Measurements from ENCODE around the gene SPATA9. TPM values are rescaled to one million over a fixed set of nuclear protein-coding genes. Genes with fewer than 3 reads are reported as not detected.
A peak's percentile ranks its signal among the peaks of the same experiment; 100 is the strongest.
"Not testable (repeated sequence)": the region's sequence is repeated elsewhere in the genome, so short reads cannot be mapped to it uniquely, and the experiment has no call there.

The SPATA9 gene
- total RNA-seq, 1 donor from 2014 or later, result 1.7 TPM

DNA sequence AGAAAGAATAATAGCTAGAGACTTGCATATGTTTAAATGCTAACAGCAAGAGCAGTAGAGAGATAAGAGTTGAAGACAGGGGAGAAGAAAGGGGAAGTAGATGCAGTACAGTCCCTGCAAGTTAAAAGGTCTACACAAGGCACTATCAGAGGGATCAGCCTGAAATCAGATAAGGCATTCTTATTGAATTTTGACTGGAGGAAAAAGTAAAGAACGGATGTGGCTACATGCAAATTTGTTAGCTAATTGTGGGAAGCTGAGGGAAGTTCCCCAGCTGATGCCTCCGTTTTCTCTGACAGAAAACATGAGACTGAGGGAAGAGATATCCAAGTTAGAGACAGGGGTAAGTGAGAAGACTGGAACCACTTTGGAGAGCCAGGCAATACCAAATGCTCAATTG lies 35.4 kb upstream of the SPATA9 start:
- no peak for DNase-seq (ENCODE audit: low read depth)

DNA sequence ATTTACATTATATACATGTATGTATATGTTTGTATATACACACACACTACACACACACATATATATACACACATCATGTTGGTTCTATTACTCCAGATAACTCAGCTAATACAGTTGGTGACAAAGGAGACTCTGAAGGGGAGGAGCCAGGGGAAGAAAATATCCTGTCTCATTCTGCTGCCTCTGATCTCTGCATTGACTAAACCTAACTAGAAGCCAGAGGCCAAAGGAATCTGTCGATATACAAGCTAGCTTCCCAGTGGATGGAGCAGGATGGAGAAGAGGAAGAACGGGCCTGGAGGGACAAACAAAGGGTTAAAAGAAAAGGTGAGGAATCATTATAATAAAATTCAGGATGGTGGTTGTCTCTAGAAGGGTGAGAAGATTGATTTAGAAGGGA lies 34.6 kb upstream of the SPATA9 start:
- no peak for DNase-seq (ENCODE audit: low read depth)

DNA sequence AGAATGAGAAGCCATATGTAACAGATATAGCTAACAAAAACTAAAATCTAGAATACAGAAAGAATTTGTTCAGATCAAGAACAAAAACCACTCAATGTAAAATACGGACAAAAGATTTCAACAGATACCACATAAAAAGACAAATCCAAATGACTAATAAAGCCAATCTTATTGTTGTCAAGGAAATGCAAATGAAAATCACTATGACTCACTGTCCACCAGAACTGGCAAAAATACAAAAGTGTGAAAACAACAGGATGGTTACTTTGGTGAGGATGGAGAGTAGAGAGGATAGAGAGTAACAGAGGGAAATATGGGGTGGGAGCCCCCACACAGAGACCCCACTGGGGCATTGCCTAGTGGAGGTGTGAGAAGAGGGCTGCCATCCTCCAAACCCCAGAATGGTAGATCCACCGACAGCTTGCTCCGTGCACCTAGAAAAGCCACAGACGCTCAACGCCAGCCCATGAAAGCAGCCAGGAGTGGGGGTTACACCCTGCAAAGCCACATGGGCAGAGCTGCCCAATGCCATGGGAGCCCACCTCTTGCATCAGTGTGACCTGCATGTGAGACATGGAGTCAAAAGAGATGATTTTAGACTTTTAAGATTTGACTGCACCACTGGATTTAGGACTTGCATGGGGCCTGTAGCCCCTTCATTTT lies 33.1 kb upstream of the SPATA9 start:
- peak; percentile 49 for DNase-seq (ENCODE audit: low read depth)

DNA sequence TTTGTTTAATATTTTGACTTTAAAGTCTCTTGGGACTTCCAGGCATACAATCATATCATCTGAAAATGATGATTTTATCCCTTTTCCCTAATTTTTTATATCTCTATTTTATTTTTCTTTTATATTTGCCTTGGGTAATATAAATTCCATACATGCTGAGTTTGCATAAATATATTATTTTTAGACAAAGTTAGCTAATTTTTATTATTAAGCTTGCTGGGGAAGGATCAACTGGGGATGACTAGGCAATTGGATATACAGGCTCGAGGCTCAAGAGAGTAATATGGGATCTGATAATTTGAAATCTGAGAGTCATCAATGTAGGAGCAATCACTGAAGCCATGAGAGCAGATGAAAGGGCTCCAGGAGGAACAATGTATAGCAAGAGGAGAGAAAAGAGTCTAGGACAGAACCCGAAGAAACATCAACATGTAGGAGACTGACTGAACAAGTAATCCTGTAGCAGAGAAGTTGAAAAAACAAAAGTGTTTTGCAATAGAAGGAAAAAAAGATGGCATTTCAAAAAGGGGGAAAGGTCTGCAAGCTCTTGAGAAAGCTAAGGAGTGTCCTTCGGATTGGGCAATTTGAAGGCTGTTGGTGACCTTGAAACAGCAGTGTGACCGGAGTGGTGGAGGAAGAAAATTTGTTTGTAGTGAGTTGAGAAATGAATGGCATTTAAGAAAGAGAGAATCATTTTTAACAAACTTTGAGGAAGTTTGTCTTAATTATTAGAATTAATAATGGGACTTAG lies 31.3 kb upstream of the SPATA9 start:
- DNase-seq (ENCODE audit: low read depth), result no peak

DNA sequence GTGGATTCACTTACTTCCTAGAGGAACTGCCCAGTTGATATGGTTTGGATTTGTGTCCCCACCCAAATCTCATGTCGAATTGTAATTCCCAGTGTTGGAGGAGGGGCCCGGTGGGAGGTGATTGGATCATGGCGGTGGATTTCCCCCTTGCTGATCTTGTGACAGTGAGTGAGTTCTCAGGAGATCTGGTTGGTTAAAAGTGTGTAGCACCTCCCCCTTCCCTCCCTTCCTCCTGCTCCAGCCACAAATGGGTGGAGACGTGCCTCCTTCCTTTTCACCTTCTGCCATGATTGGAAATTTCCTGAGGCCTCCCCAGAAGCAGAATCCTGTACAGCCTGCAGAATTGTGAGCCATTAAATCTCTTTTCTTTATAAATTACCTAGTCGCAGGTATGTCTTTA lies 30.5 kb upstream of the SPATA9 start:
- DNase-seq (ENCODE audit: low read depth), result not testable (repeated sequence)

GRCh38 chr5:95712347-95712958 lies 29.7 kb upstream of the SPATA9 start:
- peak; percentile 91 for DNase-seq (ENCODE audit: low read depth)

- DNase-seq (ENCODE audit: low read depth), result no peak
Observed at GRCh38 chr5:95711501-95712346, 28.9 kb upstream of the SPATA9 start.

DNA sequence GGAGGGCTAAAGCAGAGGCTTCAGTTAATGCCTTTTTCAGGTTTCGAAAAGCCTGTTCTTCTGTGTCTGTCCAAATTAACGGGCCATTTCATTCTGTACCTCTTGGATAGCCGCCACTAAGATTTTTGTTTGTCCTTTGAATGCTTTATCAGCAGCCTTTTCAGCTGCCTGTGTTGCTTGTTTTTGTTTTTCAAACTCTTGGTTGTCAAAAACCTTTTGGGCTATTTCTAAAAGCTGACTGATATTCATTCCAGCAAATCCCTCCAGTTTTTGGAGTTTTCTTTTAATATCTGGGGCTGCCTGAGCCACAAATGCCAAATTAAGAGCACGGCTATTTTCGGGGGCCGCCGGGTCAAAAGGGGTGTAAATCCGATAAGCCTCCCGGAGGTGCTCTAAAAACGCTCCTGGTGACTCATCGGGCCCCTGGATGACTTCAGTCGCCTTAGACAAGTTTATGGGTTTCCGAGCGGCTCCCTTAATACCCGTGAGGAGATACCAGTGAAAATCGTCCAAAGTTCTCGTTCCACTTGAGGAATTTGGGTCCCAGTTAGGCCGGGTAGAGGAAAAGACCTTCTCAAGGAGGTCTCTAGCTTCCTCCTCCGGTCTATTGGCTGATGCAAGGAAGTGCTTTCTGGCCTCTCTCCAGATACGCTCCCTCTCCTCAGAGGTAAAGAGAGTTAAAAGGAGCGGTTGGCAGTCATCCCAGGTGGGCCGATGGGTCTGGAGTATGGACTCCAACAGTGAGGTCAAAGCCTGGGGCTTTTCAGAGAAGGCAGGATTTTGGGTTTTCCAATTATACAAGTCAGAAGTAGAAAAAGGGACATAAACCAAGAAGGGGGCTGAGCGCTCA lies 28.1 kb upstream of the SPATA9 start:
- not testable (repeated sequence) for DNase-seq (ENCODE audit: low read depth)

GRCh38 chr5:95709967-95710650 lies 27.3 kb upstream of the SPATA9 start:
- DNase-seq (ENCODE audit: low read depth), result peak; percentile 22

- no peak for DNase-seq (ENCODE audit: low read depth)
Observed at GRCh38 chr5:95708876-95709275, 26.1 kb upstream of the SPATA9 start.

DNA sequence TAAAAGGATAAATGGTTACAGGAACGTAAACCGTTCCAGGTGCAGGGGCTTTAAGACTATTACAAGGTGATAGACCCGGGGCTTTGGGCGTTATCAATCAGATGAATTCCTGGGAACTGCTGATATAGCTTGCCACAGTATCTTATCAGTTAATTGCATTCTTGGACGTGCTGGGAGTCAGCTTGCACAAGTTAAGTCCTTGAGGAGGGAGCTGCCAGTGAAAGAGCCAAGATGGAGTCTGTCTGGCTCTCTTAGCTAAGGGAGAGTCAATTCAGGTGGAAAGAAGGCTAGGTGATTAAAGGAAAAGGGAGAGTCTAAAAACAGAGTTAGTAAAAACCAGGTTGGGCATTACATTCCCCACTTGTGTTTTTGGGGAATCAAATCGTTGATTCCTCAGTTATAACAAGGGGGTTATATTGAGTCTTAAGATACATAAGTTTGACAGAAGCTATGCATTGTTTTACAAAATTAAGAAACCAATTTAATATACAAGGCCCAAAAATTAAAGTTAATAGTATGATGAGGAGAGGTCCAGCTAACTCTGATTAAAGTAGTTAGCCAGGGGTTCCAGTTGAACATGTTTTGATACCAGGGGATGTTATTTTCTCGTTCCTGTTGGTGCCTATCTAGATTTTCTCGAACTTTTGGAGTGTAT lies 24.9 kb upstream of the SPATA9 start:
- DNase-seq (ENCODE audit: low read depth), result not testable (repeated sequence)

DNA sequence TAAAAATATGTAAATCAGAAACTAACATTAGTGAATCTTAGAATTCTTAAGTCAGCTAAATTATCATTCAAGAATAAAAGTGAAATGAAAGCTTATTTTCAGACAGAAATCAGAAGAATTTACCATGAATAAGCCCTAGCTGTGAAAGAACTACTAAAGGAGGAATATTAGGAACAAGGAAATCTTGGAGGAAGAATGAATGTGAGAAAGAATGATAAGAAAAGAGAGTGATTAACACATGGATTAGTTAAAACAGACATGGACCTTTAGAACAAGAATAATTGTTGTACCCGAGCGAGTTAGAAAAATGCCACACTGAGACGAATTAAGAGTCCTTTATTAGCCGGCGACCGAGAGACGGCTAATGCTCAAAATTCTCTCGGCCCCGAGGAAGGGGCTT lies 24.3 kb upstream of the SPATA9 start:
- no peak for DNase-seq (ENCODE audit: low read depth)

- not testable (repeated sequence) for DNase-seq (ENCODE audit: low read depth)
Observed at GRCh38 chr5:95706196-95706595, 23.4 kb upstream of the SPATA9 start.

DNA sequence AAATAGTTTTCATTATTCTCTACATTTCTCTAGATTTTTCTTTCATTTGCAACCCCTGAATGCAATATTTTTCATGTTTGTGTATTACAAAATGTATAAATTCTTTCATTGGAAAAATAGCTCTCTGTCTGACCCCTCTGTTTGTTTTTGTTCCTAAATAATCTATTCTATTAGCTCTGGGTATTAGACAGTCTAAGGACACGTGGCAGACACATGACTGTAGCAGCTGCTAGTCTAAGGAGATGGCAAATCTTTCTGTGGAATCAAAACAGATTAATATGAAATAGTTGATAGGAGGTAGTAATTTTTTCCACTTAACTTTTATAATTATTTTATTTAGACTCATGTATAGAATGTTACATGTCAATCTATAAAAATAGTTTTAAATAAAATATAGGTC lies 21.4 kb upstream of the SPATA9 start:
- no peak for DNase-seq (ENCODE audit: low read depth)

- DNase-seq (ENCODE audit: low read depth), result no peak
Observed at GRCh38 chr5:95701074-95701473, 18.3 kb upstream of the SPATA9 start.

GRCh38 chr5:95699337-95699736 lies 16.5 kb upstream of the SPATA9 start:
- DNase-seq (ENCODE audit: low read depth), result no peak

GRCh38 chr5:95697781-95698681 lies 15.2 kb upstream of the SPATA9 start:
- DNase-seq (ENCODE audit: low read depth), result no peak

DNA sequence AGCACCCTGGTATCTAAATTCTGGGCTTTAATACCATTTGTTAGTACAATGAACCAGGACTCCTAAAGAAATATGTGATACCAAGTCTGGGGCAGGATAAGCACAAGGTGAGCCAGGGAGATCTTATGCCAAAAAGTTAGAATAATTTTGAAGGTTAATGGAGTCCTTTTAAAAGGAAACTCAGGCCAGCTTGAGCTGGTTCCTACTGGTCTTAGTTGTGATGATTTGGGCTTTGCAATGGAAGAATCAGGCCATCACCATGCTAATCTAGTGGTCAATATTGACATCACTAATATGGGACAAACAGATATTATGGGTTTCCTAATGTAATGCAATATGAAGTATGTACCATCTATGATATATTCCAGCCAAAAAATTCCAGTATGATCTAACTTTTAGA lies 7.5 kb upstream of the SPATA9 start:
- no peak for DNase-seq (ENCODE audit: low read depth)
